HG03378 (cell line): ENCODE data around the gene MCM7.

ENCODE experiments used
- ATAC-seq: cut with Tn5 transposase; IDR thresholded peaks from one replicate; pipeline ENCODE4 v1.9.1; 2021; ENCODE audit warnings: mild to moderate bottlenecking, moderate library complexity; ENCODE audit not compliant: unreplicated experiment

MCM7 gene

DNA sequence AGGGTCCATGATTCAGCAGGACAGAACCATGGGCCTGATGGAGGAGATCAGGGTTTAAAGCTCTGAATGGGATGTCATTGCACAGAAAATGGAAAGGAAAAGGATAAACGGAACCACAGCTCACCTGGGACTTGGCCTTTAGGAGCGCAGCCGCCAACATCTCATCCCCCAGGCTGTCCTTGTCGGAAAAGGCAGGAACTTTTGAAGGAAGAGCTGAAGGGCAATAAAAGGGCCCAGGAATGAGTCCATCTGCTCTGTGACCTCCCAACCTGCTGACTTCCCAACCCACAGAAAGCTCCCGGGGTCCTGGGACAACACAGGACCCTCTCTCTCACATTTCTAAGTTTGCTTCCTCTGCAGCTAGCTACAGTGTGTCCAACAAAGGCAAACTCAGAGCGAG lies 25.8 kb downstream of the MCM7 start:
- no peak for ATAC-seq

DNA sequence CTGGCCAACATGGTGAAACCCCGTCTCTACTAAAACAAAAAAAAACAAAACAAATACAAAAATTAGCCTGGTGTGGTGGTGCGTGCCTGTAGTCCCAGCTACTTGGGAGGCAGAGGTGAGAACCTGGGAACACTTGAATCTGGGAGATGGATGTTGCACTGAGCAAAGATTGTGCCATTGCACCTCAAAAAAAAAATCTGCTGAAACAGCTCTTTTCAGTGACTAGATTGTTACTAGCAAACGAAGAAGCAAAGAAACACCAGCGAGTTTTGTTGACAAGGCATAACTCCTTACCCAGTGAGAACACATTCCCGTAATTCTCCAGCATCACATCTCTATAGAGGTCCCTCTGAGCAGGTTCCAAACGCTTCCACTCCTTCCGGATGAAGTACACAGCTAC lies 26.4 kb downstream of the MCM7 start:
- no peak for ATAC-seq

DNA sequence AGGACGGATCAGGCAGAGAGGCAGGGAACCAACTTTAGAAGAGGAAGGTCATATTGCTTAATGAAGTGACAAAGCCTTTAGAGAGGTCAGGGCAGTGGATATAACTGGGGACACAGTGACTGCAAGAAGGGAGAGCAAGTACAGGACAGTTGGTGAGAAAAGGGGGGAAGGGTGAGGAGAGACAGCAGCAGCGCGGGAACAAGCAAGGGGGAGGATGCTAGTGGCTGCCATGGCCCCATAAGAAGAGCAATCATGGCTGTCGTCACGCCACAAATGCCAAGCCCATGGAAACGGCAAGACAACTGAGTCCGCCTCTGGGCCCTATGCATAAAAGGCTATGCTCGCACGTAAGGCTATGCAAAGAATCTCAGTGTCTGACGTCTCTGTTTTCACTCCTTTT lies 28.7 kb downstream of the MCM7 start:
- no peak for ATAC-seq

GRCh38 chr7:100071018-100071723 lies 30.0 kb downstream of the MCM7 start:
- no peak for ATAC-seq

- ATAC-seq, result no peak
Measured at GRCh38 chr7:100069991-100070390, 31.2 kb downstream of the MCM7 start.

GRCh38 chr7:100066953-100067352 lies 34.2 kb downstream of the MCM7 start:
- no peak for ATAC-seq

DNA sequence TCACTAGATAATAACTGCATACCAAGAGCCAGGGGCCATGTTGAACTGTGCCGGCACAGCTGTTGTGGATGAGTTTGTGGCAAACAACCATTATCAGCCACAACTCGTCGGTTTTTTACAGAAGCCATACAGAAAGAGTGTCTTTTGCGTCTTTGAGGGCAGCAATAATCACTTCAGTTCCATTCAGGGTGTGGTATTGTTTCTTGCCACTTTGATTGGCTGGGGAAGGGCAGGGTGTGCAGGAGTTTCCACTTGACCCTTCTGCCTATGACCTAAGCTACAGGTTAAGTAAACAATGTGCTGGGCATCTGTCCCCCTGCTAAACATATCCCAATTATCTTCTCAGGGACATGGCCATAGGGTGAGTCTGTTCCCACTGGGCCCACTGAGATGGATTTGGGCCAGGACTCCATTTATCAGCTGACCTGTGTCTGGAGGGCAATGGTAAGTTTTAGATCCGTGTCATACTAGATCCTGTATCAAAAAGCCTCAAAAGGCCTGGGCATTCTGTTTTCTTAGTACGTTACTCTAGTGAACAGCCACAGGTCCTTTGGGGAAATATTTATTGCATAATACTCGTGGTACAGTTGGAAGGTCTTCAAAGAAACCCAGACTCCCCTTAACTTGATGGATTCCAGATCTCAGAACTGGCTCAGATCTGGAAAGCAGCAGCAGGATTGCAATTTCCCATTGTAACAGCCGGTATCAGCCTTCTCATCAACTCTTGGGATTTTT lies 35.6 kb downstream of the MCM7 start:
- no peak for ATAC-seq

GRCh38 chr7:100064162-100064561 lies 37.0 kb downstream of the MCM7 start:
- ATAC-seq, result no peak

- ATAC-seq, result no peak
Measured at GRCh38 chr7:100063376-100063775, 37.8 kb downstream of the MCM7 start.

- no peak for ATAC-seq
Measured at GRCh38 chr7:100061518-100062193, 39.5 kb downstream of the MCM7 start.

GRCh38 chr7:100059251-100059739 lies 41.9 kb downstream of the MCM7 start:
- ATAC-seq, result no peak

- no peak for ATAC-seq
Measured at GRCh38 chr7:100057006-100057405, 44.2 kb downstream of the MCM7 start.

- no peak for ATAC-seq
Measured at GRCh38 chr7:100053215-100053614, 48.0 kb downstream of the MCM7 start.

GRCh38 chr7:100051611-100052010 lies 49.6 kb downstream of the MCM7 start:
- no peak for ATAC-seq

GRCh38 chr7:100049441-100050291 lies 51.5 kb downstream of the MCM7 start, which contains the start of gene ZSCAN21:
ZSCAN21 (plus strand) TSS chr7:100049774; CDS start chr7:100057007, 7,233 bp downstream.
- ATAC-seq, result peak; percentile 79

GRCh38 chr7:100048680-100049079 lies 52.5 kb downstream of the MCM7 start:
- no peak for ATAC-seq

GRCh38 chr7:100044718-100045117 lies 56.5 kb downstream of the MCM7 start:
- no peak for ATAC-seq
